ENCODE measurements around the gene CNGA2. TPM values are rescaled to one million over a fixed set of nuclear protein-coding genes. Genes with fewer than 3 reads are reported as not detected.

The CNGA2 gene
- total RNA-seq, 1 experiment from 2014 or later, result not detected

DNA sequence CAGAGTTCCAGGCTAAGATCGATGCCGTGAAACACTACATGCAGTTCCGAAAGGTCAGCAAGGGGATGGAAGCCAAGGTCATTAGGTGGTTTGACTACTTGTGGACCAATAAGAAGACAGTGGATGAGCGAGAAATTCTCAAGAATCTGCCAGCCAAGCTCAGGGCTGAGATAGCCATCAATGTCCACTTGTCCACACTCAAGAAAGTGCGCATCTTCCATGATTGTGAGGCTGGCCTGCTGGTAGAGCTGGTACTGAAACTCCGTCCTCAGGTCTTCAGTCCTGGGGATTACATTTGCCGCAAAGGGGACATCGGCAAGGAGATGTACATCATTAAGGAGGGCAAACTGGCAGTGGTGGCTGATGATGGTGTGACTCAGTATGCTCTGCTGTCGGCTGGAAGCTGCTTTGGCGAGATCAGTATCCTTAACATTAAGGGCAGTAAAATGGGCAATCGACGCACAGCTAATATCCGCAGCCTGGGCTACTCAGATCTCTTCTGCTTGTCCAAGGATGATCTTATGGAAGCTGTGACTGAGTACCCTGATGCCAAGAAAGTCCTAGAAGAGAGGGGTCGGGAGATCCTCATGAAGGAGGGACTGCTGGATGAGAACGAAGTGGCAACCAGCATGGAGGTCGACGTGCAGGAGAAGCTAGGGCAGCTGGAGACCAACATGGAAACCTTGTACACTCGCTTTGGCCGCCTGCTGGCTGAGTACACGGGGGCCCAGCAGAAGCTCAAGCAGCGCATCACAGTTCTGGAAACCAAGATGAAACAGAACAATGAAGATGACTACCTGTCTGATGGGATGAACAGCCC is 9.3 kb downstream of the CNGA2 start:
- peaks cover 5% of the 10 kb centered on the region for H3K27me3 Mint-ChIP-seq (ENCODE audit: insufficient read depth, unreplicated experiment)
- DNase-seq, result no peak
- POLR2A ChIA-PET, result no interaction called here
- Histone ChIP-seq H3K27me3 (replicated peaks; ENCODE audit: control insufficient read depth, insufficient read depth, low read length) (no peaks in the 10 kb centered on the region), H3K4me3 (ENCODE audit: low read depth, low read length) (no peak overlapping the region), H3K4me1 (no peaks in the 10 kb centered on the region), H3K9me3 (no peaks in the 10 kb centered on the region), H3K36me3 (ENCODE audit: control insufficient read depth, insufficient read depth, low read length) (no peaks in the 10 kb centered on the region)
- H3K27ac Mint-ChIP-seq (ENCODE audit: unreplicated experiment), result no peak overlapping the region
- H3K9me3 Mint-ChIP-seq (ENCODE audit: unreplicated experiment), result no peaks in the 10 kb centered on the region
- TF ChIP-seq, protein P1, sequence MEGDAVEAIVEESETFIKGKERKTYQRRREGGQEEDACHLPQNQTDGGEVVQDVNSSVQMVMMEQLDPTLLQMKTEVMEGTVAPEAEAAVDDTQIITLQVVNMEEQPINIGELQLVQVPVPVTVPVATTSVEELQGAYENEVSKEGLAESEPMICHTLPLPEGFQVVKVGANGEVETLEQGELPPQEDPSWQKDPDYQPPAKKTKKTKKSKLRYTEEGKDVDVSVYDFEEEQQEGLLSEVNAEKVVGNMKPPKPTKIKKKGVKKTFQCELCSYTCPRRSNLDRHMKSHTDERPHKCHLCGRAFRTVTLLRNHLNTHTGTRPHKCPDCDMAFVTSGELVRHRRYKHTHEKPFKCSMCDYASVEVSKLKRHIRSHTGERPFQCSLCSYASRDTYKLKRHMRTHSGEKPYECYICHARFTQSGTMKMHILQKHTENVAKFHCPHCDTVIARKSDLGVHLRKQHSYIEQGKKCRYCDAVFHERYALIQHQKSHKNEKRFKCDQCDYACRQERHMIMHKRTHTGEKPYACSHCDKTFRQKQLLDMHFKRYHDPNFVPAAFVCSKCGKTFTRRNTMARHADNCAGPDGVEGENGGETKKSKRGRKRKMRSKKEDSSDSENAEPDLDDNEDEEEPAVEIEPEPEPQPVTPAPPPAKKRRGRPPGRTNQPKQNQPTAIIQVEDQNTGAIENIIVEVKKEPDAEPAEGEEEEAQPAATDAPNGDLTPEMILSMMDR (IDR thresholded peaks at IDR 0.05; ENCODE audit: insufficient read depth in 1 of 2, low read depth in 1 of 2, low read length in 1 of 2, severe bottlenecking in 1 of 2, unreplicated experiment in 1 of 2), result no peak
- no peaks in the 10 kb centered on the region for H3K4me1 Mint-ChIP-seq (ENCODE audit: low read depth, unreplicated experiment)
- H3K4me3 Mint-ChIP-seq (ENCODE audit: unreplicated experiment), result no peak overlapping the region
- BruUV-seq (replicated peaks), result no TSS peak
- CTCF ChIA-PET, result no interaction called here
- no peaks in the 10 kb centered on the region for H3K36me3 Mint-ChIP-seq (ENCODE audit: insufficient read depth, unreplicated experiment)
- intact Hi-C loops (cut with micrococcal nuclease; ENCODE audit: unreplicated experiment), result no loop called here

DNA sequence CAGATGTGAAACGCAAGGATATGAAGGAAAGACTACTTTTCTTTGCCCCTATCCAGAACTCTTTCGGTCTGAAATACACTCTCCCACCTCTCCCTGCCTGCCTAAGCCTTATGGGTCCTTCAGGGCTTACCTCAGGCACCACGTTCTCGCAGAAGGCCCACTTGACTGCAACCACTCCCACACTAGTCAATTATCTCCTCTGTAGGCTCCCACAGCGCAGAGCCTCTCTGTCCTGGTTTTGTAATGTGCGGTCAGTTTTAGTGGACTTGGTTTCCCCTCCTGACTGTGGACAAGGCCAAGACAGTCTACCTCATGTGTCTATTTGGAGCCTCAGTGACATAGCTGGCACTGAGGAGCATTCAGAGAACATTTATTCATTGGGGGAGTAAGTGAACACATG is 11.1 kb downstream of the CNGA2 start:
- TF ChIP-seq, protein P1 (IDR thresholded peaks at IDR 0.05; ENCODE audit: insufficient read depth in 1 of 2, low read depth in 1 of 2, low read length in 1 of 2, severe bottlenecking in 1 of 2, unreplicated experiment in 1 of 2), result no peak
- H3K4me3 Mint-ChIP-seq (ENCODE audit: unreplicated experiment), result no peak overlapping the region
- no TSS peak for BruUV-seq (replicated peaks)
- H3K27ac Mint-ChIP-seq (ENCODE audit: unreplicated experiment), result no peak overlapping the region
- peaks cover 5% of the 10 kb centered on the region for H3K27me3 Mint-ChIP-seq (ENCODE audit: insufficient read depth, unreplicated experiment)
- no peak for DNase-seq
- Histone ChIP-seq H3K36me3 (ENCODE audit: control insufficient read depth, insufficient read depth, low read length) (no peaks in the 10 kb centered on the region), H3K9me3 (no peaks in the 10 kb centered on the region), H3K27me3 (replicated peaks; ENCODE audit: control insufficient read depth, insufficient read depth, low read length) (no peaks in the 10 kb centered on the region), H3K4me3 (ENCODE audit: low read depth, low read length) (no peak overlapping the region), H3K4me1 (no peaks in the 10 kb centered on the region)
- CTCF ChIA-PET, result no interaction called here
- no peaks in the 10 kb centered on the region for H3K4me1 Mint-ChIP-seq (ENCODE audit: low read depth, unreplicated experiment)
- H3K36me3 Mint-ChIP-seq (ENCODE audit: insufficient read depth, unreplicated experiment), result no peaks in the 10 kb centered on the region
- POLR2A ChIA-PET, result no interaction called here
- intact Hi-C loops (cut with micrococcal nuclease; ENCODE audit: unreplicated experiment), result no loop called here
- no peaks in the 10 kb centered on the region for H3K9me3 Mint-ChIP-seq (ENCODE audit: unreplicated experiment)

DNA sequence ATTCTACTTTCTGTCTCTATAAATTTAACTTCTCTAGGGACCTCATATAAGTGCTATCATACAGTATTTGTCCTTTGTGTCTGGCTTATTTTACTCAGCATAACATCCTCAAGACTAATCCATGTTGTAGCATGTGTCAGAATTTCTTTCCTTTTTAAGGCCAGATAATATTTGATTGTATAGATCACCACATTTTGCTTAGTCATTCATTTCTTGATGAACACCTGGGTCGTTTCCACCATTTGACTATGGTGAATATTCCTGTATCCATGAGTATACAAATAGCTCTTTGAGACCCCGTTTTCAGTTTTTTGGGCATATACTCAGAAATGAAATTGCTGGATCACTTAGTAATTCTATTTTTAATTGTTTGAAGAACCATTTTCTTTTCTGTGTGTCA is 12.0 kb downstream of the CNGA2 start:
- no peaks in the 10 kb centered on the region for H3K27me3 ChIP-seq (replicated peaks; ENCODE audit: control insufficient read depth, insufficient read depth, low read length)
- POLR2A ChIA-PET, result no interaction called here
- Mint-ChIP-seq H3K4me1 (ENCODE audit: low read depth, unreplicated experiment) (no peaks in the 10 kb centered on the region), H3K27ac (ENCODE audit: unreplicated experiment) (no peak overlapping the region), H3K4me3 (ENCODE audit: unreplicated experiment) (no peak overlapping the region), H3K9me3 (ENCODE audit: unreplicated experiment) (no peaks in the 10 kb centered on the region), H3K36me3 (ENCODE audit: insufficient read depth, unreplicated experiment) (no peaks in the 10 kb centered on the region), H3K27me3 (ENCODE audit: insufficient read depth, unreplicated experiment) (peaks cover 5% of the 10 kb centered on the region)
- no peaks in the 10 kb centered on the region for H3K36me3 ChIP-seq (ENCODE audit: control insufficient read depth, insufficient read depth, low read length)
- TF ChIP-seq, protein P1 (IDR thresholded peaks at IDR 0.05; ENCODE audit: insufficient read depth in 1 of 2, low read depth in 1 of 2, low read length in 1 of 2, severe bottlenecking in 1 of 2, unreplicated experiment in 1 of 2), result no peak
- no peak for DNase-seq
- CTCF ChIA-PET, result no interaction called here
- intact Hi-C loops (cut with micrococcal nuclease; ENCODE audit: unreplicated experiment), result no loop called here
- no peaks in the 10 kb centered on the region for H3K9me3 ChIP-seq
- H3K4me1 ChIP-seq, result no peaks in the 10 kb centered on the region
- no TSS peak for BruUV-seq (replicated peaks)
- H3K4me3 ChIP-seq (ENCODE audit: low read depth, low read length), result no peak overlapping the region
